Choroid plexus epithelial cell (primary cell): ENCODE data around the gene CMKLR1.

Experiments
- DNase-seq: peaks from one replicate; pipeline ENCODE4 v3.0.0-alpha.2; 2010; ENCODE audit warnings: low read depth
- H3K4me3 ChIP-seq: 2 replicates; pipeline ENCODE4 v1.5.1; 2011; ENCODE audit warnings: low read depth, mild to moderate bottlenecking, control low read depth, low read length, moderate library complexity
- TF ChIP-seq, protein P1 (sequence below): conservative IDR thresholded peaks from 2 replicates; pipeline ENCODE4 v1.5.1; 2011; ENCODE audit warnings: low read depth, mild to moderate bottlenecking, control low read depth, inconsistent platforms, low read length, moderate library complexity

CMKLR1 gene

DNA sequence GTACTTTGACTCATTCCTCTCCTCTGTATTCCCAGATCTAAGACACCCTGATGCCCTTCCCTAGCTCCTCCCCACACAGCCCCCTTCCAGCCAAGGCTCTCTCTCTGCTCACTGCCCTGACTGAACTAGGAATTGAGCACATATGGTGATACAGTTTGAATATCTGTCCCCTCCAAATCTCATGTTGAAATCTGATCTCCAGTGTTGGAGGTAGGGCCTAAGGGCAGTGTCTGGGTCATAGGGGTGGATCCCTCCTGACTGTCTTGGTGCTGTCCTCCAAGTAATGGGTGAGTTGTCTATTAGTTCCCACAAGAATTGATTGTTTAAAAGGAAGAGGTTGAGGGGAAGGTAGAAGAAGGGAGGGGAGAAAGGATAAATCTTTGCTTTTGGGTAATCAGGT is 17.4 kb downstream of the CMKLR1 start:
- TF ChIP-seq, protein P1, sequence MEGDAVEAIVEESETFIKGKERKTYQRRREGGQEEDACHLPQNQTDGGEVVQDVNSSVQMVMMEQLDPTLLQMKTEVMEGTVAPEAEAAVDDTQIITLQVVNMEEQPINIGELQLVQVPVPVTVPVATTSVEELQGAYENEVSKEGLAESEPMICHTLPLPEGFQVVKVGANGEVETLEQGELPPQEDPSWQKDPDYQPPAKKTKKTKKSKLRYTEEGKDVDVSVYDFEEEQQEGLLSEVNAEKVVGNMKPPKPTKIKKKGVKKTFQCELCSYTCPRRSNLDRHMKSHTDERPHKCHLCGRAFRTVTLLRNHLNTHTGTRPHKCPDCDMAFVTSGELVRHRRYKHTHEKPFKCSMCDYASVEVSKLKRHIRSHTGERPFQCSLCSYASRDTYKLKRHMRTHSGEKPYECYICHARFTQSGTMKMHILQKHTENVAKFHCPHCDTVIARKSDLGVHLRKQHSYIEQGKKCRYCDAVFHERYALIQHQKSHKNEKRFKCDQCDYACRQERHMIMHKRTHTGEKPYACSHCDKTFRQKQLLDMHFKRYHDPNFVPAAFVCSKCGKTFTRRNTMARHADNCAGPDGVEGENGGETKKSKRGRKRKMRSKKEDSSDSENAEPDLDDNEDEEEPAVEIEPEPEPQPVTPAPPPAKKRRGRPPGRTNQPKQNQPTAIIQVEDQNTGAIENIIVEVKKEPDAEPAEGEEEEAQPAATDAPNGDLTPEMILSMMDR, result no peak
- no peak overlapping the region for H3K4me3 ChIP-seq
- DNase-seq, result no peak

DNA sequence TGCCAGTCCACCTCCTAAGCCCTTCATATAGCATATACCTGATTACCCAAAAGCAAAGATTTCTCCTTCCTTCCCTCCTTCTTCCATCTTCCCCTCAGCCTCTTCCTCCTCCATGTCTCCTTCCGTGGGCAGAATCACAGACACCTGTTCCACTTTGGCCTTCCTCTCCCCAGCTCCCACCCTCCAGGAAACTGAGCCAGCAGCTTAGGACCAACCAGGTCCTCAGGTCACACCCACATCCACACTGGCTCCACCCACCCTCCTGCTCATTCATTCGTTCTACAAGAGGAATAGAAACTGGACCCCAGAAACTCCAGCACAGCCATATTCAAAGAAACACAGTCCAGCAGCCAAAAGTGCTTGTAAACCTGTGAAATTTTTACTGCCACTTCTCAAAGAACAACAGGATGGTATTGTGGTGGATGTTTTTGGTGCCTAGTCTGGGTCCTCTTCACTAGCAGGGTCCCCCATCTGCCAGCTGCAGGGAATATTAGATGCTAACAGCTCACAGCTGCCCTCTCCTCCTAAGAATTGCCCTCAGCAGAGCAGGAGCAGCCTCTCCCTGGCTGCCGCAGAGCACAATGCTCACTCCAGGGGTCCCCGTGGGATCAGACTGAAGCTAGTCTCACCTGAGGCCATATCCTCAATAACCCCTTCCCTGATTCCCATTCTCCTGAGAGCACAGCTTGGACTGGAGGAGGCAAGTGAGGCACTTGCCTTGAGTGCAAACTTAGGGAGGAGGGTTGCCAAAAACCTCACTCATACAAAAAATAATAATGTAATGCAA is 18.4 kb downstream of the CMKLR1 start:
- no peak for DNase-seq
- TF ChIP-seq, protein P1, result peak; percentile 19
- H3K4me3 ChIP-seq, result no peak overlapping the region

DNA sequence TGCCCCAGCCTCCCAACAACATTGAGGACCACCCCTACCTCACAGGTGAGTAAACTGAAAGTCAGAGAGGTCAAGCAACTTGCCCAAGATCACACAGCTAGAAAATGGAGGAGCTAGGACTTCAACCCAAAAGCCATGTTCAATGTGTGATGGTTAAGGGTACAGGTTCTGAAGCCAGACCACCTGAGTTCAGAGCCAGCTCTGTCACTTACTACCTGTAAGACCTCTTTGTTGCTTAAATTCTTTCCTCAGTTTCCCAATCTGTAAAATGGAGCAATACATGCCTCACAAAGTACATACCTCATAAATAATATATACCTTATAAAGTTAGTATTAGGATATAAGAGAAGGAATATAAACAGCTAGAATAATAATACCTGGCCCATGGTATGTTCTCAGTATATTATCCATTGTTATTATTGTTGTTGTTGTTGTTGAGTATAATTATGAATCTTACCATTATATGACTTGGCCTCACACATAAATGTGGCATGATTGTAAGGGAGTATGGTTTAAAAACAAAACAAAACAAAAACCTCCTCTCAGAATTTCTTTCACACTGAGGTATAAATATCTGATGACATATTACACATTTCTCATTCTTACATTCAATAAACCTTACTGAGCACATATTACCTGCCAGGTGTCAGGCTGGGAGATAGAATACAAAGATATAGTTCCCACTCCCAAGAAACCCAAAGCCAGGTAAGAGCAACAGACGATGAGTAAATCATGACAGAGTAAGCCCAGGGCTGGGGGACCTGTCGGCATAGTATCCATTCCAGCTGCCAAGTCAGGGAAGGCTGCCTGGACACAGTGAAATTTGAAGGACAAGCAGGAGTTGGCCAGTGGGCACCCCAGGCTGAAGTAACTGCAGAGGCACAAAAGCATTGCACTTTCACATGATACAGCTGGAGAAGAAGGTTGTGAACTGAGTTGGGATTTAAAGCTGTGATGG is 19.6 kb downstream of the CMKLR1 start:
- no peak overlapping the region for H3K4me3 ChIP-seq
- no peak for DNase-seq
- TF ChIP-seq, protein P1, result no peak

DNA sequence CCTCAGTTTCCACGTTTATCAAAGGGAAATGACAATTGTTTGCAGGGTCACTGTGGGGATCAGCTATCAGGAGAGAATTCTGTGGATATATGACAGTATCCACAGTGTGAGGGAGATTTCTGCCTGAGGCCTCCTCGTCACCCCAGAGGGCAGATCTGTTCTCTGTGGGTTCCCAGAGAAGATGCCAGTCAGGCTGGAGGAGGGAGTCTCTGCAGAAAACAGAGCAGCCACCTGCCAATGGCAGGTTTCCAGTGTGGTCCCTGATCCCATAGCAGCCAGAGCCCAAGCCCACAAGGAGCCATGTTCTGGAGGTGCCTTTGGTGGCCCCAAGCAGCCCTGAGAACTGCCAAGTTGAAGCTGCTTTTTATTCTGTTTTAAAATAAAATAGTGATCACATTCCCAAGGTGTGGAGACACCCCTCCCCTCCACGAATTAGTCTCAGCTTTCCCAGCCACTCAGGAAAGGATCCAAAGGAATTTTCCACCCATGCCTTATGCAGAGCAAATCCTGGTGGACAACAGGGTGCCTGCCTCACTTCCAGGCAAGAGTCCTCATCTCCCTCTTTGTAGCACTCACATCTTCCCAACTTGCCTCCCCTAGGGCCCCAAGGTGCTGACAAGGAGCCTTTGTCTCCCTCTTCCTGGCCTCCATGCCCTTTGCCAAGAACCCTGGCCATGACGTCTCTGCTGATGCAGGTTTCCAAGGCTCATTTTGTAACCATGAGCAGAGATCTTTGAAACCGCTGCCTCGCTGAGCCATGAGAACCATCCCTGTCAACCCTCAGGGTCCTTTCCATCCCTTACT is 20.4 kb downstream of the CMKLR1 start:
- TF ChIP-seq, protein P1, result no peak
- DNase-seq, result no peak
- no peak overlapping the region for H3K4me3 ChIP-seq

DNA sequence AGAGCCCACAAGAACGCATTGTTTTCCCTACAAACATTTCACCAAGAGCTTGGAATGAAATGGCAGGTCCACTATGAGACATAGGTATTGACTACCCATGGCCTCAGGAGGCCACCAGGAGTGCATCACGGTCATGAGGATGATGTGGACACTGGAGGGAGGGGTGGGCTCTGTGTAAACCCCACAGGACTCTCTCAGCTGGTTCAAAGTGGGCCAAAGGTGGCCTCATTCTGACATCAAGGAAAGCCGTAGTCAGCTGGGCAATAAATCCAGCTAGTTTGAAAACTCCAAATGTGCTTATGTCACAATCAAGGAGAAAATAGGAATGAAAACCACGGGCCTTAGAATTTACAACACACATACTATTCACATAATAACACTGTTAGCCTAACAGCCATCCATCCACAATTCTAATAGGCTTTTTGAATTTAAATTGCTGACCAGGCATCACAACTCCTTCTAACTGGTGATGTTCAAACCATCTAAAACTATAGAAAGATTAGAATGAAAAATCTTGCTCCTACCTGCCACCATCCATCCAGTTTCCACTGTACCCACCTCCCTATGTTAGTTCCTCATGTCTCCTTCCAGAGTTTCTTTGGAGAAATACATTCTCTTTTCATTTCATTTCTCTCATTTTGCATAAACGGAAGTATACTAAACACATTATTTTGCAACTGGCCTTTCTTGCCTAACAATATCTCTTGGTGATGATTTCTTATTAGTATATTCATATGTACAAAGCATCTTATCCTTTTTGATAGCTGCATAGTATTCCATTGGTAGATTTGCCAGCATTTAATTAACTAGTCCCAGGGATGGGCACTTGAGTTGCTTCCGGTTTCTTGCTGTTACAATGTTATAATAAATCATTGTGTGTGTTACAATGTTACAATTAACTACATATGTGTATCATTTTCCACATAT is 21.5 kb downstream of the CMKLR1 start:
- TF ChIP-seq, protein P1, result no peak
- no peak for DNase-seq

More for the DNA sequence above, 21.5 kb downstream of the CMKLR1 start:
- H3K4me3 ChIP-seq, result no peak overlapping the region
